Natural killer cell (primary cell): ENCODE data around the gene GNL2. TPM values are rescaled to one million over a fixed set of nuclear protein-coding genes. Genes with fewer than 3 reads are reported as not detected.
"Not testable (repeated sequence)": the region's sequence is repeated elsewhere in the genome, so short reads cannot be mapped to it uniquely, and the experiment has no call there.

Experiments used
- ATAC-seq, 3 donors: fragments of 150-1000 bp in 2 of 3; fragments of 200-7000 bp in 1 of 3; cut with Tn5 transposase; 1 replicate in 1 of 3; 2 replicates in 2 of 3; pipeline ENCODE4 v1.10.0; 2021; ENCODE audit warnings: mild to moderate bottlenecking in 2 of 3, moderate library complexity in 2 of 3
- DNase-seq, 2 donors: peaks; one replicate each; pipeline versions ENCODE4 v3.0.0 to v3.0.0-alpha.2; 2013 to 2021; ENCODE audit warnings: mixed read lengths in 1 of 2
- H3K27ac ChIP-seq: one replicate; pipeline ENCODE4 v1.5.1; 2013; ENCODE audit warnings: mild to moderate bottlenecking, low read length
- H3K27me3 ChIP-seq: one replicate; pipeline ENCODE4 v1.6.1; 2013; ENCODE audit warnings: low read length; ENCODE audit not compliant: control insufficient read depth, insufficient read depth
- H3K36me3 ChIP-seq: one replicate; pipeline ENCODE4 v1.6.1; 2013; ENCODE audit warnings: low read length; ENCODE audit not compliant: control insufficient read depth, insufficient read depth
- H3K4me1 ChIP-seq: one replicate; pipeline ENCODE4 v1.6.1; 2013; ENCODE audit warnings: low read length; ENCODE audit not compliant: control insufficient read depth, insufficient read depth
- H3K4me3 ChIP-seq: one replicate; pipeline ENCODE4 v1.5.1; 2013; ENCODE audit warnings: low read length
- H3K9me3 ChIP-seq: one replicate; pipeline ENCODE4 v1.6.1; 2013; ENCODE audit warnings: low read length; ENCODE audit not compliant: control insufficient read depth, insufficient read depth
- H3K27ac Mint-ChIP-seq, 2 donors: one replicate each; pipeline ENCODE4 v1.8.0; 2022; ENCODE audit warnings: mild to moderate bottlenecking in 2 of 2, mixed read lengths in 2 of 2, moderate library complexity in 1 of 2
- H3K27me3 Mint-ChIP-seq, 2 donors: one replicate each; pipeline ENCODE4 v1.8.0; 2022; ENCODE audit warnings: low read depth in 2 of 2, mixed read lengths in 2 of 2
- H3K36me3 Mint-ChIP-seq: one replicate; pipeline ENCODE4 v1.8.0; 2022; ENCODE audit warnings: mixed read lengths
- H3K4me1 Mint-ChIP-seq, 2 donors: one replicate each; pipeline ENCODE4 v1.8.0; 2022; ENCODE audit warnings: mixed read lengths in 2 of 2
- H3K4me3 Mint-ChIP-seq: one replicate; pipeline ENCODE4 v1.8.0; 2022; ENCODE audit warnings: mild to moderate bottlenecking, moderate library complexity, mixed read lengths
- H3K9me3 Mint-ChIP-seq, 2 donors: one replicate each; pipeline ENCODE4 v1.8.0; 2022; ENCODE audit warnings: mixed read lengths in 2 of 2
- WGBS: methylation state at CpG from one replicate; pipeline ENCODE4 v1.1.7; 2013; ENCODE audit warnings: missing lambda C conversion rate; ENCODE audit not compliant: insufficient coverage; 5-methylcytosine and 5-hydroxymethylcytosine counted together
- intact Hi-C: fragments of 100-400 bp; cut with micrococcal nuclease; formaldehyde crosslinking; loops from one replicate; pipeline ENCODE4 v1.14.2; 2022
- total RNA-seq, 4 donors: library from RNA; stranded (reverse); fragments of 120-200 nt in 1 of 4; gene quantifications; one replicate each; pipeline versions ENCODE4 v1.2.3 to v1.2.4, GENCODE V29; 2013 to 2022
- TF ChIP-seq, protein P1 (sequence below): fragments of 200-600 bp; IDR thresholded peaks from one replicate; pipeline ENCODE4 v1.8.0; 2022; ENCODE audit warnings: antibody characterized with exemption

Gene GNL2
- total RNA-seq, 3 donors from 2014 or later (not counting 1 experiment from before 2014, with no cell fraction given), result 70.7 to 89.9 (median 85.8) TPM

- Histone ChIP-seq H3K36me3 (peaks cover 56% of the 10 kb centered on the region), H3K27me3 (no peaks in the 10 kb centered on the region), H3K4me3 (no peak overlapping the region), H3K4me1 (no peaks in the 10 kb centered on the region), H3K9me3 (no peaks in the 10 kb centered on the region), H3K27ac (no peak overlapping the region)
- TF ChIP-seq, protein P1, sequence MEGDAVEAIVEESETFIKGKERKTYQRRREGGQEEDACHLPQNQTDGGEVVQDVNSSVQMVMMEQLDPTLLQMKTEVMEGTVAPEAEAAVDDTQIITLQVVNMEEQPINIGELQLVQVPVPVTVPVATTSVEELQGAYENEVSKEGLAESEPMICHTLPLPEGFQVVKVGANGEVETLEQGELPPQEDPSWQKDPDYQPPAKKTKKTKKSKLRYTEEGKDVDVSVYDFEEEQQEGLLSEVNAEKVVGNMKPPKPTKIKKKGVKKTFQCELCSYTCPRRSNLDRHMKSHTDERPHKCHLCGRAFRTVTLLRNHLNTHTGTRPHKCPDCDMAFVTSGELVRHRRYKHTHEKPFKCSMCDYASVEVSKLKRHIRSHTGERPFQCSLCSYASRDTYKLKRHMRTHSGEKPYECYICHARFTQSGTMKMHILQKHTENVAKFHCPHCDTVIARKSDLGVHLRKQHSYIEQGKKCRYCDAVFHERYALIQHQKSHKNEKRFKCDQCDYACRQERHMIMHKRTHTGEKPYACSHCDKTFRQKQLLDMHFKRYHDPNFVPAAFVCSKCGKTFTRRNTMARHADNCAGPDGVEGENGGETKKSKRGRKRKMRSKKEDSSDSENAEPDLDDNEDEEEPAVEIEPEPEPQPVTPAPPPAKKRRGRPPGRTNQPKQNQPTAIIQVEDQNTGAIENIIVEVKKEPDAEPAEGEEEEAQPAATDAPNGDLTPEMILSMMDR, result no peak
- Mint-ChIP-seq H3K4me3 (no peak overlapping the region), H3K36me3 (peaks cover 11% of the 10 kb centered on the region), H3K27me3 (no peaks in the 10 kb centered on the region), H3K9me3 (no peaks in the 10 kb centered on the region), H3K4me1 (peaks cover 21 to 22% of the 10 kb centered on the region in 2 donors), H3K27ac (peak overlapping the region in 1 of 2 donors; percentile 72)
- no peak for DNase-seq
- WGBS, result 83% methylated on average over 2 of the region's 2 CpGs
- intact Hi-C loops, result no loop called here
- ATAC-seq, result no peak
Measured at GRCh38 chr1:37537378-37537777, 58.4 kb downstream of the GNL2 start.

- Mint-ChIP-seq H3K27ac (peak overlapping the region; percentile 30 to 60), H3K4me1 (peaks cover 21 to 22% of the 10 kb centered on the region in 2 donors), H3K9me3 (no peaks in the 10 kb centered on the region), H3K27me3 (no peaks in the 10 kb centered on the region), H3K36me3 (peaks cover 11% of the 10 kb centered on the region), H3K4me3 (no peak overlapping the region)
- ATAC-seq (no peak), DNase-seq (no peak)
- H3K27ac ChIP-seq, result no peak overlapping the region
- TF ChIP-seq, protein P1, result no peak
- H3K4me1 ChIP-seq, result no peaks in the 10 kb centered on the region
- no peaks in the 10 kb centered on the region for H3K27me3 ChIP-seq
- no peak overlapping the region for H3K4me3 ChIP-seq
- intact Hi-C loops, result no loop called here
- H3K9me3 ChIP-seq, result no peaks in the 10 kb centered on the region
- H3K36me3 ChIP-seq, result peaks cover 25% of the 10 kb centered on the region
- 91% methylated on average over 4 of the region's 4 CpGs for WGBS
Measured at GRCh38 chr1:37533317-37534093, 62.2 kb downstream of the GNL2 start.

- H3K36me3 ChIP-seq, result peaks cover 22% of the 10 kb centered on the region
- H3K4me3 ChIP-seq, intact Hi-C loops, H3K4me3 Mint-ChIP-seq, DNase-seq, H3K27me3 Mint-ChIP-seq, H3K27me3 ChIP-seq, H3K9me3 Mint-ChIP-seq, ATAC-seq, H3K9me3 ChIP-seq, H3K27ac ChIP-seq, H3K27ac Mint-ChIP-seq, H3K36me3 Mint-ChIP-seq, H3K4me1 ChIP-seq: not testable (repeated sequence)
- WGBS, result 97% methylated on average over 4 of the region's 4 CpGs
- peaks cover 16 to 18% of the 10 kb centered on the region in 2 donors for H3K4me1 Mint-ChIP-seq
Measured at GRCh38 chr1:37532418-37533156, 63.1 kb downstream of the GNL2 start.

GRCh38 chr1:37529888-37530287 is 65.8 kb downstream of the GNL2 start:
- H3K9me3 ChIP-seq, H3K27me3 Mint-ChIP-seq, ATAC-seq, intact Hi-C loops, H3K4me1 ChIP-seq, H3K4me3 Mint-ChIP-seq, H3K9me3 Mint-ChIP-seq, H3K27ac Mint-ChIP-seq, H3K4me3 ChIP-seq, H3K27ac ChIP-seq, DNase-seq, H3K27me3 ChIP-seq, H3K4me1 Mint-ChIP-seq, H3K36me3 Mint-ChIP-seq, H3K36me3 ChIP-seq: not testable (repeated sequence)
- 100% methylated on average over 1 of the region's 1 CpG for WGBS
